ENCODE results near the gene TM9SF1.

TM9SF1 gene

DNA sequence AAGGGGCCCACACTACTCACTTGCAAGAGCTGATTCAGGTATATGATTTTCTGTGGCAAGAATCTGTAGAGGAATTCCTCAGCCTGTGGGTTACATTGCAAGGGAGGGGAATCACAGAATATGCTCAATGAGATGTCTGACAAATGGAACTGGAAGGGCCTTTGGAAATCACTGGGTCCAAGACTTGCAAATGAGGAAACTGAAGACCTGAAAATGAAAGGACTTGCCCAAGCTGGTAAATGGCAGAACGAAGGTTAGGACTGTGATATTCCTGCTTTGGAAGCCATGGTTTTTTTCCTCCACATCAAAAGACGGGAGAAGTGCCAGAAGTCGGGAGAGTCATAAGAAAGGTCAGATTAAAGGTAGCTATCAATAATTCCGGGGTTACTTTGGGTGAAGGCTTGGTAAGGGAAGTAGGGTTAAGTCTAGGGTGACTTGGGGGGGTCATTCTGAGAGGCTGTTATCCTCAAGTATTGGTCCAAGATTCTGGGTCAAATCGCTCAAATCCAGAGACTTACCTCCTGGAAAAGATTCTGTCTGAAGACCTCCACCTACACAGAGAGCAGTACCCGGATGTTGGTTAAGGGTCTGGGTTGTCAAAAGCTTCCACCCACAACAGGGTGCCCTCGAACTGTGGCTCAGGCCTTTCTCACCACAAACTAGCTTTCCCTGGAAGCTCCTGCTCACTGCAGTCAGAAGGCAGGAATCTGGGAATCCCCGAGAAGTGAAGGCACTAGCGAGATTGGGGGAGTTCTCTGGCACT, 49.4 kb downstream of the TM9SF1 start:
- Histone ChIP-seq H3K36me3 (replicated peaks) (peaks cover 20% of the 10 kb centered on the region), H3K27ac (peak overlapping the region; percentile 82), H3K27me3 (replicated peaks) (no peaks in the 10 kb centered on the region), H3K4me3 (ENCODE audit: low read depth, low read length) (peak overlapping the region; percentile 91)
- no peak for DNase-seq
- in situ Hi-C loops (cut with HindIII; ENCODE audit: low pct_ligation_motif_present, low sequenced_read_pairs): no loop called here
- TF ChIP-seq, protein P1, sequence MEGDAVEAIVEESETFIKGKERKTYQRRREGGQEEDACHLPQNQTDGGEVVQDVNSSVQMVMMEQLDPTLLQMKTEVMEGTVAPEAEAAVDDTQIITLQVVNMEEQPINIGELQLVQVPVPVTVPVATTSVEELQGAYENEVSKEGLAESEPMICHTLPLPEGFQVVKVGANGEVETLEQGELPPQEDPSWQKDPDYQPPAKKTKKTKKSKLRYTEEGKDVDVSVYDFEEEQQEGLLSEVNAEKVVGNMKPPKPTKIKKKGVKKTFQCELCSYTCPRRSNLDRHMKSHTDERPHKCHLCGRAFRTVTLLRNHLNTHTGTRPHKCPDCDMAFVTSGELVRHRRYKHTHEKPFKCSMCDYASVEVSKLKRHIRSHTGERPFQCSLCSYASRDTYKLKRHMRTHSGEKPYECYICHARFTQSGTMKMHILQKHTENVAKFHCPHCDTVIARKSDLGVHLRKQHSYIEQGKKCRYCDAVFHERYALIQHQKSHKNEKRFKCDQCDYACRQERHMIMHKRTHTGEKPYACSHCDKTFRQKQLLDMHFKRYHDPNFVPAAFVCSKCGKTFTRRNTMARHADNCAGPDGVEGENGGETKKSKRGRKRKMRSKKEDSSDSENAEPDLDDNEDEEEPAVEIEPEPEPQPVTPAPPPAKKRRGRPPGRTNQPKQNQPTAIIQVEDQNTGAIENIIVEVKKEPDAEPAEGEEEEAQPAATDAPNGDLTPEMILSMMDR (IDR thresholded peaks at IDR 0.05; ENCODE audit: low read depth, low read length, missing control alignments): no peak

DNA sequence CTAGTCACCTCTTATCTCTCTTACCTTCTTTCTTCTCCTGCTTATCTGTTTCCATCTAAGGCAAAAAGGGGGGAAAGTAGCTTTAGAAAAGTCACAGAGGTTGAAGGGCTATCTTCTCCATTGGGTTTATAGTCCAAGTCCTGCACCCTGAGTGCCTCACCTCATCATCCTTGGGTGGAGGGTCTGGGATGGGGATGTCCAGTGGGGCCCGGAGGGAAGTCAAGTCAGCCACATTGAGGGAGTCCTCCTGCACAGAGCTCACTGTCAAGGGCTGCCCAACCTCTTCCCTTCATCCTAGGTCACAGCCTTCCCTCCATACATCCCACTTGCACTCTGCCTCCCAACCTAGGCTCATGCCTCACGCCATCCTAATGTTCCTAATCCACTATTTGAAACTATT, 50.0 kb downstream of the TM9SF1 start:
- Histone ChIP-seq H3K27ac (no peak overlapping the region), H3K27me3 (replicated peaks) (no peaks in the 10 kb centered on the region), H3K4me3 (ENCODE audit: low read depth, low read length) (no peak overlapping the region), H3K36me3 (replicated peaks) (peaks cover 15% of the 10 kb centered on the region)
- TF ChIP-seq, protein P1 (IDR thresholded peaks at IDR 0.05; ENCODE audit: low read depth, low read length, missing control alignments): no peak
- no peak for DNase-seq
- in situ Hi-C loops (cut with HindIII; ENCODE audit: low pct_ligation_motif_present, low sequenced_read_pairs): no loop called here

DNA sequence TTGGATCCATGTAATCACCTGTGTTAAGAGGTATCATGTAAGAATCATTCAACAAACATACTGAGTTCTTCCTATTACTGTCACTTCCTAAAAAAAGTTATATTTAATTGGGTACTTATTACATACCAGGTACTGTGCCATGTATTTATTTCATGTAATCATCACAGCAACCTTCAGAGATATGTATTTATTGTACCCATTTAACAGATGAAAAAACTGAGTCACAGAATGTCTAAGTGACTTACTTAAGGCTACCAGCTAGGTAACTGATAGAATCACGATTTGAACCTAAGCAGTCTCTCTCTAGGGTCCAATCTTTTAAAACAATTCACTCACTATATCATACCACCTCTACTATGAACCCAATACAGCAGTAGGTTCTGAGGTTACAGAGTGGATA, 50.8 kb downstream of the TM9SF1 start:
- no peaks in the 10 kb centered on the region for H3K27me3 ChIP-seq (replicated peaks)
- no peak overlapping the region for H3K4me3 ChIP-seq (ENCODE audit: low read depth, low read length)
- no peak for DNase-seq
- H3K36me3 ChIP-seq (replicated peaks): peaks cover 8% of the 10 kb centered on the region
- TF ChIP-seq, protein P1 (IDR thresholded peaks at IDR 0.05; ENCODE audit: low read depth, low read length, missing control alignments): no peak
- H3K27ac ChIP-seq: no peak overlapping the region
- in situ Hi-C loops (cut with HindIII; ENCODE audit: low pct_ligation_motif_present, low sequenced_read_pairs): no loop called here

DNA sequence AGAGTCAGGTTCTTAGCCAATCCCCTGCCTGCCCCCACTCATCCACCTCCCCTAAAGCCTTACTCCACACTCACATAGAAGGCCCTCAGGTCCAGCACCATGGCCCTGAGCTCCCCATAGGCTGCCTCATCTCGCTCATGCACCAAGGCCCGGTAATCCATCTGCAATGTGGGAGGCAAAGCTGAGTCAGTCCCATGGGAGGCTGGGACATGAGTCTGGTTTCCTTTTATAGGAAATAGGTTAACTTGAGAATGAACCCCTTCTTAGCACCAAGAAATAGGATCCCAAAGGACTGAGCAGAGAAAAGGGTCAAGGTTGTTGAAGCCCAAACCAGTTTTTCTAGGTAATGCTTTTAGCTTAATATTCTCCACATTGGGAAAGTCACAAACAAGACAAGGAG, 51.7 kb downstream of the TM9SF1 start:
- in situ Hi-C loops (cut with HindIII; ENCODE audit: low pct_ligation_motif_present, low sequenced_read_pairs): no loop called here
- DNase-seq: peak; percentile 68
- peaks cover 7% of the 10 kb centered on the region for H3K36me3 ChIP-seq (replicated peaks)
- TF ChIP-seq, protein P1 (IDR thresholded peaks at IDR 0.05; ENCODE audit: low read depth, low read length, missing control alignments): no peak
- H3K27me3 ChIP-seq (replicated peaks): no peaks in the 10 kb centered on the region
- H3K4me3 ChIP-seq (ENCODE audit: low read depth, low read length): no peak overlapping the region
- H3K27ac ChIP-seq: no peak overlapping the region

DNA sequence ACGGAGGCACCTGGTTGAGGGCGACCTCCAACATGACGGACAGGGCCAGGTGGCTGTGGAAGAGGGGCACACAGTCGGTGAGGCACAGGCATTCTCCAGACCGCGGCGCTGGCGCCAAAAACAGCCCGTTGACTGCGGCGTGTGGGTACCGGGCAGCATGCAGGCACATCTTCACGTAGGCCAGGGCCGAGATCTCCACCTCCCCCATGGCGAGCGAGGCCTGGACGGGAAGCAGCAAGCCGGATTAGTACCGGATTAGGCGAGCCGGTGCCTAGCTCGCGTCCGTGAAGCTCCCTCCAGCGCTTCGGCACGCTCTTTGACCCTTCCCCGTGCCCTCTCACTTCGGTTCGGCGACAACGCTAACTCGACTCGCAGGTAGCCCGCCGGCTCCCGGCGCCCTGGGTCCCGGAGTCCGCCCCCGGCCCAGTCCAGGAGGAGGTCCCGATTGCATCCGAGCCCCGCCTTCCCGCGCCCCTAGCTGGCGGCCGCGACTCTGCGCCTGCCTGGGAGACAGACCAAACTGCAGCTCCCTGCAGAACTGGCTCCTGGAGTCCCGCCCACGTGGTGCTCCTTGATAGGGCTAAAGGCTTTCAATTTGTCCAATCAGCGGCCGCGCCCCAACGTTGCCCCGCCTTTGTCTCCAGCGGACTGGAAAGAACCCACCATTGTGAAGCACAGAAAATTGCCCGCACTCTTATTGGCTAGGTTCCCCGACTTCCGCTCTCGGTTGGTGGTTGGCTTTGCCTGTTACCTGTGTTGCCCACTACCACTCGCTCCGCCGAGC, 54.0 kb downstream of the TM9SF1 start, which contains the start of gene EMC9:
EMC9 (minus strand) TSS at position 495 of the 784 bp plus-strand sequence; CDS start at position 208, 287 bp downstream.
- in situ Hi-C loops (cut with HindIII; ENCODE audit: low pct_ligation_motif_present, low sequenced_read_pairs): no loop called here
- peak; percentile 100 for DNase-seq
- peak within 1 kb of the TSS; percentile 66 for H3K27ac ChIP-seq
- no peaks in the 10 kb centered on the region for H3K27me3 ChIP-seq (replicated peaks)
- H3K4me3 ChIP-seq (ENCODE audit: low read depth, low read length): peak within 1 kb of the TSS; percentile 93
- peaks cover 16% of the 10 kb centered on the region for H3K36me3 ChIP-seq (replicated peaks)
- TF ChIP-seq, protein P1 (IDR thresholded peaks at IDR 0.05; ENCODE audit: low read depth, low read length, missing control alignments): peak; percentile 65

Data from brain microvascular endothelial cell (primary cell).